Natural killer cell (primary cell): ENCODE results near the gene ROR1. TPM values are rescaled to one million over a fixed set of nuclear protein-coding genes. Genes with fewer than 3 reads are reported as not detected.

Experiments
- ATAC-seq, 3 donors: fragments of 150-1000 bp in 2 of 3; fragments of 200-7000 bp in 1 of 3; cut with Tn5 transposase; 1 replicate in 1 of 3; 2 replicates in 2 of 3; pipeline ENCODE4 v1.10.0; 2021; ENCODE audit warnings: mild to moderate bottlenecking in 2 of 3, moderate library complexity in 2 of 3
- DNase-seq, 2 donors: peaks; one replicate each; pipeline versions ENCODE4 v3.0.0 to v3.0.0-alpha.2; 2013 to 2021; ENCODE audit warnings: mixed read lengths in 1 of 2
- H3K27ac ChIP-seq: one replicate; pipeline ENCODE4 v1.5.1; 2013; ENCODE audit warnings: mild to moderate bottlenecking, low read length
- H3K27me3 ChIP-seq: one replicate; pipeline ENCODE4 v1.6.1; 2013; ENCODE audit warnings: low read length; ENCODE audit not compliant: control insufficient read depth, insufficient read depth
- H3K36me3 ChIP-seq: one replicate; pipeline ENCODE4 v1.6.1; 2013; ENCODE audit warnings: low read length; ENCODE audit not compliant: control insufficient read depth, insufficient read depth
- H3K4me1 ChIP-seq: one replicate; pipeline ENCODE4 v1.6.1; 2013; ENCODE audit warnings: low read length; ENCODE audit not compliant: control insufficient read depth, insufficient read depth
- H3K4me3 ChIP-seq: one replicate; pipeline ENCODE4 v1.5.1; 2013; ENCODE audit warnings: low read length
- H3K9me3 ChIP-seq: one replicate; pipeline ENCODE4 v1.6.1; 2013; ENCODE audit warnings: low read length; ENCODE audit not compliant: control insufficient read depth, insufficient read depth
- H3K27ac Mint-ChIP-seq, 2 donors: one replicate each; pipeline ENCODE4 v1.8.0; 2022; ENCODE audit warnings: mild to moderate bottlenecking in 2 of 2, mixed read lengths in 2 of 2, moderate library complexity in 1 of 2
- H3K27me3 Mint-ChIP-seq, 2 donors: one replicate each; pipeline ENCODE4 v1.8.0; 2022; ENCODE audit warnings: low read depth in 2 of 2, mixed read lengths in 2 of 2
- H3K36me3 Mint-ChIP-seq: one replicate; pipeline ENCODE4 v1.8.0; 2022; ENCODE audit warnings: mixed read lengths
- H3K4me1 Mint-ChIP-seq, 2 donors: one replicate each; pipeline ENCODE4 v1.8.0; 2022; ENCODE audit warnings: mixed read lengths in 2 of 2
- H3K4me3 Mint-ChIP-seq: one replicate; pipeline ENCODE4 v1.8.0; 2022; ENCODE audit warnings: mild to moderate bottlenecking, moderate library complexity, mixed read lengths
- H3K9me3 Mint-ChIP-seq, 2 donors: one replicate each; pipeline ENCODE4 v1.8.0; 2022; ENCODE audit warnings: mixed read lengths in 2 of 2
- CTCF ChIP-seq: fragments of 200-600 bp; IDR thresholded peaks from one replicate; pipeline ENCODE4 v1.8.0; 2022; ENCODE audit warnings: antibody characterized with exemption
- WGBS: methylation state at CpG from one replicate; pipeline ENCODE4 v1.1.7; 2013; ENCODE audit warnings: missing lambda C conversion rate; ENCODE audit not compliant: insufficient coverage; 5-methylcytosine and 5-hydroxymethylcytosine counted together
- intact Hi-C: fragments of 100-400 bp; cut with micrococcal nuclease; formaldehyde crosslinking; loops from one replicate; pipeline ENCODE4 v1.14.2; 2022
- total RNA-seq, 4 donors: library from RNA; stranded (reverse); fragments of 120-200 nt in 1 of 4; gene quantifications; one replicate each; pipeline versions ENCODE4 v1.2.3 to v1.2.4, GENCODE V29; 2013 to 2022

The ROR1 gene
- total RNA-seq, 3 donors from 2014 or later (not counting 1 experiment from before 2014, with no cell fraction given) = 0.05 to 0.35 (median 0.27) TPM

GRCh38 chr1:63966016-63966415 lies 192.2 kb downstream of the ROR1 start:
- H3K4me1 Mint-ChIP-seq = no peaks in the 10 kb centered on the region
- Histone ChIP-seq H3K9me3 (no peaks in the 10 kb centered on the region), H3K36me3 (no peaks in the 10 kb centered on the region), H3K27me3 (no peaks in the 10 kb centered on the region), H3K27ac (no peak overlapping the region), H3K4me1 (no peaks in the 10 kb centered on the region), H3K4me3 (no peak overlapping the region)
- H3K4me3 Mint-ChIP-seq = no peak overlapping the region
- no peak overlapping the region for H3K27ac Mint-ChIP-seq
- intact Hi-C loops = no loop called here
- peaks cover 16 to 20% of the 10 kb centered on the region in 2 donors for H3K27me3 Mint-ChIP-seq
- WGBS = 50% methylated on average over 12 of the region's 12 CpGs
- H3K36me3 Mint-ChIP-seq = no peaks in the 10 kb centered on the region
- H3K9me3 Mint-ChIP-seq = no peaks in the 10 kb centered on the region
- TF ChIP-seq CTCF = no peak
- no peak for ATAC-seq
- no peak for DNase-seq

- TF ChIP-seq CTCF = no peak
- H3K36me3 ChIP-seq = no peaks in the 10 kb centered on the region
- Mint-ChIP-seq H3K4me1 (no peaks in the 10 kb centered on the region), H3K9me3 (no peaks in the 10 kb centered on the region), H3K4me3 (no peak overlapping the region), H3K27ac (no peak overlapping the region), H3K27me3 (peaks cover 15 to 18% of the 10 kb centered on the region in 2 donors), H3K36me3 (no peaks in the 10 kb centered on the region)
- no peak for DNase-seq
- intact Hi-C loops = no loop called here
- ATAC-seq = no peak
- 100% methylated on average over 1 of the region's 3 CpGs for WGBS
- H3K4me3 ChIP-seq = no peak overlapping the region
- H3K4me1 ChIP-seq = no peaks in the 10 kb centered on the region
- no peaks in the 10 kb centered on the region for H3K27me3 ChIP-seq
- H3K27ac ChIP-seq = no peak overlapping the region
- H3K9me3 ChIP-seq = no peaks in the 10 kb centered on the region
Observed at GRCh38 chr1:63967901-63968300, 194.1 kb downstream of the ROR1 start.

GRCh38 chr1:63968663-63969440 lies 195.0 kb downstream of the ROR1 start:
- no peaks in the 10 kb centered on the region for H3K36me3 ChIP-seq
- H3K9me3 ChIP-seq = no peaks in the 10 kb centered on the region
- H3K27ac ChIP-seq = no peak overlapping the region
- Mint-ChIP-seq H3K4me1 (no peaks in the 10 kb centered on the region), H3K9me3 (no peaks in the 10 kb centered on the region), H3K36me3 (no peaks in the 10 kb centered on the region), H3K27ac (no peak overlapping the region), H3K27me3 (peaks cover 19 to 24% of the 10 kb centered on the region in 2 donors), H3K4me3 (no peak overlapping the region)
- no peak for TF ChIP-seq CTCF
- H3K4me1 ChIP-seq = no peaks in the 10 kb centered on the region
- ATAC-seq (peak in 1 of 3 donors; percentile 14), DNase-seq (no peak)
- H3K27me3 ChIP-seq = no peaks in the 10 kb centered on the region
- no peak overlapping the region for H3K4me3 ChIP-seq
- intact Hi-C loops = no loop called here
- WGBS = 88% methylated on average over 3 of the region's 3 CpGs
